Measurements from ENCODE around the gene AGXT2.

AGXT2 gene
- 0 to 0.17 (median 0) reads per million in 18 experiments for total RNA-seq

- no peak for DNase-seq
These were observed at the start of gene AGXT2 for GRCh38 chr5:35047785-35048404. Gene AGXT2 (minus strand): TSS chr5:35047949. CDS start chr5:35047892, 57 bp downstream.

- DNase-seq = no peak
These were observed 49.2 kb upstream of the AGXT2 start for GRCh38 chr5:35096932-35097331.

DNA sequence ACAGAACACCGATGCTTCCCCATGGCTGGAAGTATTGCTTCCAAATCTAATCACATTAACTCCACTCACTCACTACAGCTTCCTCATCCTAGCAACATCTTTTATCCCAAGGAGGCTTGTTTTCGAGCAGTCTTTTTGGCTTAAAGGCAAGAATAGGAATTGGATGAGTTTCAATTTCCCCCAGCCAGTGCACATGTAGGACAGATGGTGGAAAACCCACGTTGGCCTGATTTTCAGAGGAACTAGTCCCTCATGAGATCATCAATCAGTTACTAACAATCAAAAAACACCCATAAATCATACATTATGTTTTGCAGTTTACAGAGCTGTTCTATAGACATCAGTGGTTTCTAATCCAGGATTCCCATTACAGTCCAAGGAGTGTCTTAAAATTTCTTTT, 48.5 kb upstream of the AGXT2 start:
- no peak for DNase-seq

GRCh38 chr5:35095366-35095765, 47.6 kb upstream of the AGXT2 start:
- no peak for DNase-seq

GRCh38 chr5:35094948-35095347, 47.2 kb upstream of the AGXT2 start:
- DNase-seq = no peak

DNA sequence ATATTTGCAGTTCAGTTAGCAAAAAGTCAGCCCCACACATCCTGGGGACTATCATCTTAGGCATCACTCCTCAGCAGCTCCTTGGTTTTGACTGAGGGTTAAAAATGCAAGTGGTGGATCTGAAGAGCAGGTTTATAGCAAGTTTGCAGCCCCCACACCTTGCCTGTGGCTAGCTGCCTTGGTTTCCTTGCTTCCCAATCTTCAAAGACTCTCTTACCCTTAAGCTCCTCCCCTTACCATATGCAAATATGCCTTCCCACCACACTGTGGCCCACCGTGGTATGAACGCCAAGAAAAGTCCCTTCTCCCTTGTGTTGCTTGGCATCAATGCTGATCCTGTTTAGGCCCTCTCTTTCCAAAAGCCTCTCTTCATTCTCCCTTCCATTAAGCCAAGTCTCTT, 45.0 kb upstream of the AGXT2 start:
- no peak for DNase-seq

- DNase-seq = no peak
These were observed 44.0 kb upstream of the AGXT2 start for GRCh38 chr5:35091704-35092103.

GRCh38 chr5:35089334-35090314, 41.9 kb upstream of the AGXT2 start:
- peak; percentile 62 to 66 for DNase-seq

GRCh38 chr5:35087991-35088390, 40.2 kb upstream of the AGXT2 start:
- peak in 1 of 2 donors; percentile 8 for DNase-seq

- DNase-seq = no peak
These were observed 35.4 kb upstream of the AGXT2 start for GRCh38 chr5:35083150-35083549.

DNA sequence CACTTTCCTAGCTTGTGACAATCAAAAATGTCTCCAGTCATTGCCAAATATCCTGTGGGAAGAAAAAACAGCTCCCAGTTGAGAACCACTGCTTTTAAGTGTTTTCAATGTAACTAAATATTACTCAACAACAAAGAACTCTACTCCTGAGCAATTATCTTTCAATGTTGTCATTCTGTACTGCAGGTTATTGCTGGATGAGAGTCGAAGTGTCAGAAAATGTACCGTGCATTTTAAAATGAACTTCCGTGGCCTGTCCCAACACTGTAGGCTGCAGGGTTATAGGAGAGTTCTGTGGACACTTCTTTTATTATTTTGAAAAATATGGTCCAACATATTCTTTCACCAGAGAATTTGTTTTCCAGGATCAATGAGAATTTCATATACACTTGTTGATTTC, 34.8 kb upstream of the AGXT2 start:
- no peak for DNase-seq

GRCh38 chr5:35081134-35081533, 33.4 kb upstream of the AGXT2 start:
- no peak for DNase-seq

GRCh38 chr5:35073160-35073559, 25.4 kb upstream of the AGXT2 start:
- no peak for DNase-seq

DNA sequence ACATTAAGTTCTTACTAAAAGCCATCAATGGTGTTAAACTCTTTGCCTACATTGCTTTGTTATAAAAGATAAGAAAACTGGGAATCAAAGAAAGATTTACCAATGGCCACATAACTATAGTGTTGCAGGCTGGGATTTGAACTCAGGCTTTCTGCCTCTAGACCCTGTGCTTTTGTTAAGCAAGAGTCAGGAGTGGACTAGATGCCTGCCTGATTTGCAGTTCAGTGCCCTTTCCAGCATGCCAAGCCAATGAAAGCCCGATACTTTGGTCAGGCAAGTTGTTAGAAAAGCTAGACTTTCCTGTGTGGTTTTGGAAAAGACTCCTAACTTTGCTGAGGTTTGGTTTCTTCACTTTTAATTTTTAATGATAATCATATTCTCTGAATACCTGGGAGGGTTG, 21.4 kb upstream of the AGXT2 start:
- no peak for DNase-seq

GRCh38 chr5:35067985-35068384, 20.2 kb upstream of the AGXT2 start:
- no peak for DNase-seq

DNA sequence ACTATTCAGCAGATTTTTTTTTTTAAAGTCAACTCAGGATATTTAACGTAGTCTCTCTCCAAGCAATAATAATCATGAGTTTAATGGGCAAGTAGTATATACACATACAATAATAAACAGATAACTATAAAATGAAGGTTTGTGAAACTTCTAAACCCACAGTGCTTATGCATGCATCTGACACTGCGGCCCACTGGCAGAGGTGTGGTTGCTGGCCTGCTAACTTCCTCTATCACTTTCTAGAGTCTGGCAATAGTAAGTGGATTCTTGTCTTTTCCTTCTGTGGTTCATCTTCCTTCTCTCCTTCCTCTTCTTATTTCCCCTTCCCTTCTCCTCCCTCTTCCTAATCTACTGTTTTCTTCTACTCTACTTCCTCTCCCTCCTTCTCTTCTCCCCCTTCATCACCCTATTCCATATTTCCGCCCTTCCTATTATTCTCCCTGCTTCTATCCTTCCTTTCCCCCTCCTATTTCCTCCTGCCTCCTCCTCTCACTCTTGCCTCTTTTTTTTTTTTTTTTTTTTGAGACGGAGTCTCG, 18.6 kb upstream of the AGXT2 start:
- DNase-seq = peak; percentile 36

- no peak for DNase-seq
These were observed 15.7 kb upstream of the AGXT2 start for GRCh38 chr5:35063414-35063813.

- DNase-seq = peak; percentile 25 to 53
These were observed 13.5 kb upstream of the AGXT2 start for GRCh38 chr5:35061211-35061770.

- no peak for DNase-seq
These were observed 12.5 kb upstream of the AGXT2 start for GRCh38 chr5:35060236-35060635.

DNA sequence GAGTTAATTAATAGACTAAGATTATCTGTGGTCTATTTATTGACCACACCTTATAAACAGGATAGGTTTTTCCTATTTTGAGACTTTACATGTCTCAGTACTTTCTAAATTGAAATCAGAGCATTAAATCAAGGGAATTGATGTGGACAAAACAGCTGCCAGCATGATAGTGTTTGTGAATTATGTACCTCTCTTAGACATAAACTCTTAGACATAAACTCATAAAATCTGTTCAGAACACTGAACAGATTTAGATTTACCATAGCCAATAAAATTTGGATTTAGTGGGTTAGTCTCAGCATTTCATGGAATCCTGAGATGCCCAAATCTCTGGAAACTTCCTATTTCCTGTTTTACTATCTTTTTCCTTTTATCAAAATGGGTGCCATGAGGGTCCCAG, 11.5 kb upstream of the AGXT2 start:
- DNase-seq = no peak

- no peak for DNase-seq
These were observed 10.6 kb upstream of the AGXT2 start for GRCh38 chr5:35058374-35058788.

GRCh38 chr5:35056686-35057085, 8.9 kb upstream of the AGXT2 start:
- no peak for DNase-seq

- no peak for DNase-seq
These were observed 5.1 kb upstream of the AGXT2 start for GRCh38 chr5:35052838-35053237.
